SK-N-MC (cell line): ENCODE data around the gene PCDHGA1.

ENCODE experiments used
- EZH2 ChIP-seq: fragments of 200-600 bp; sonication (generic); IDR thresholded peaks from one replicate; pipeline ENCODE4 v1.6.1; 2017; ENCODE audit warnings: antibody characterized with exemption
- FOXP2 ChIP-seq: optimal IDR thresholded peaks from 2 replicates; pipeline ENCODE3; 2011; ENCODE audit warnings: mild to moderate bottlenecking, moderate library complexity; ENCODE audit not compliant: insufficient read depth; ENCODE audit errors: extremely low read length, control extremely low read depth
- POLR2AphosphoS5 ChIP-seq: IDR thresholded peaks from 2 replicates; pipeline ENCODE4 v1.6.1; 2012; ENCODE audit warnings: mild to moderate bottlenecking, low read depth, low read length, borderline replicate concordance

GRCh38 chr5:141320225-141321169 lies 9.8 kb upstream of the PCDHGA1 start, which contains the start of gene TAF7:
- TF ChIP-seq POLR2AphosphoS5, result peak; percentile 96
- TF ChIP-seq EZH2, result no peak
- TF ChIP-seq FOXP2, result no peak
